HepG2 (cell line): Measurements from ENCODE around the gene BTF3L4. TPM values are rescaled to one million over a fixed set of nuclear protein-coding genes. Genes with fewer than 3 reads are reported as not detected.

Source experiments
- ATAC-seq: fragments of 200-7000 bp; cut with Tn5 transposase; 3 replicates; pipeline ENCODE4 v1.9.1; 2020; ENCODE audit warnings: mild to moderate bottlenecking, moderate library complexity
- BruUV-seq: library from RNA; stranded (reverse); fragments of 400-500 nt; replicated peaks from 2 replicates; lab custom pipeline; 2021; lab: Mats Ljungman, UMichigan
- CTCF ChIA-PET: fragments of 300-600 bp; formaldehyde crosslinking; extraction: SDS; loops from one replicate; lab custom pipeline; 2021; ENCODE audit warnings: low total read pairs, inconsistent platforms, low intra/inter-chr PET ratio; lab: Yijun Ruan, JAX
- POLR2A ChIA-PET: fragments of 350-600 bp; sonication (Branson Sonifier 250); formaldehyde crosslinking; loops from one replicate; lab custom pipeline; 2020; ENCODE audit warnings: antibody characterized with exemption, inconsistent platforms; lab: Yijun Ruan, JAX
- DNase-seq: peaks from one replicate; pipeline ENCODE4 v3.0.0-alpha.2; 2015; ENCODE audit warnings: low spot score
- FAIRE-seq: peaks from 3 replicates; lab custom pipeline; 2011; peaks lifted over from hg19 to GRCh38; lab: Jason Lieb, UNC
- H2AFZ ChIP-seq: one replicate; pipeline ENCODE4 v1.6.1; 2011; ENCODE audit warnings: low read length, inconsistent platforms
- H3K27ac ChIP-seq: fragments of 300-600 bp; 3 replicates; pipeline ENCODE4 v1.8.0; 2011; ENCODE audit warnings: mixed run types, mild to moderate bottlenecking, mixed read lengths, low read length, inconsistent platforms; ENCODE audit not compliant: insufficient read depth; ENCODE audit errors: extremely low read length
- H3K27me3 ChIP-seq, 2 experiments: fragments of 200-600 bp in 1 of 2; 2 replicates in 1 of 2; 3 replicates in 1 of 2; pipeline versions ENCODE4 v1.6.0 to v1.8.0; 2011; ENCODE audit warnings: low read length in 2 of 2, mild to moderate bottlenecking in 2 of 2, moderate library complexity in 2 of 2, inconsistent platforms in 1 of 2; ENCODE audit not compliant: insufficient read depth in 2 of 2, control insufficient read depth in 1 of 2
- H3K36me3 ChIP-seq, 2 experiments: fragments of 200-600 bp in 1 of 2; replicated peaks in 1 of 2; 2 replicates in 1 of 2; 3 replicates in 1 of 2; pipeline versions ENCODE4 v1.5.1 to v1.8.0; 2011; ENCODE audit warnings: low read length in 2 of 2, inconsistent platforms in 1 of 2; ENCODE audit not compliant: insufficient read depth in 2 of 2, control insufficient read depth in 1 of 2
- H3K4me1 ChIP-seq: 2 replicates; pipeline ENCODE4 v1.5.1; 2012; ENCODE audit warnings: low read length, inconsistent platforms; ENCODE audit not compliant: insufficient read depth
- H3K4me2 ChIP-seq: 2 replicates; pipeline ENCODE4 v1.6.0; 2011; ENCODE audit warnings: low read depth, low read length, inconsistent platforms
- H3K4me3 ChIP-seq, 3 experiments: fragments of 200-600 bp in 1 of 3; sonication (generic), shearing (Covaris generic) in 1 of 3; replicated peaks in 1 of 3; 2 replicates each; pipeline ENCODE4 v1.5.1; 2011 to 2016; ENCODE audit warnings: low read length in 3 of 3, inconsistent platforms in 2 of 3, low read depth in 2 of 3, mild to moderate bottlenecking in 2 of 3, control low read depth in 1 of 3, mixed read lengths in 1 of 3; ENCODE audit not compliant: insufficient read depth in 1 of 3
- H3K79me2 ChIP-seq: one replicate; pipeline ENCODE4 v1.6.1; 2011; ENCODE audit warnings: low read length, inconsistent platforms; ENCODE audit not compliant: insufficient read depth
- H3K9ac ChIP-seq: 2 replicates; pipeline ENCODE4 v1.6.0; 2011; ENCODE audit warnings: mild to moderate bottlenecking, low read depth, low read length, inconsistent platforms; ENCODE audit not compliant: insufficient read depth
- H3K9me3 ChIP-seq: 2 replicates; pipeline ENCODE4 v1.5.1; 2012; ENCODE audit warnings: mild to moderate bottlenecking, low read length
- H4K20me1 ChIP-seq: 2 replicates; pipeline ENCODE4 v1.6.0; 2011; ENCODE audit warnings: inconsistent platforms, mild to moderate bottlenecking, low read length, moderate library complexity; ENCODE audit not compliant: insufficient read depth
- BCLAF1 ChIP-seq: fragments of 450-650 bp; IDR thresholded peaks from 2 replicates; pipeline ENCODE4 v1.6.1; 2017; ENCODE audit warnings: mild to moderate bottlenecking
- HIVEP1 ChIP-seq: sonication (generic); formaldehyde crosslinking; IDR thresholded peaks from 2 replicates; pipeline ENCODE4 v1.4.0; 2020; ENCODE audit warnings: mild to moderate bottlenecking, missing genetic modification reagents
- KDM1A ChIP-seq: IDR thresholded peaks from 2 replicates; pipeline ENCODE4 v1.6.1; 2016; ENCODE audit warnings: missing compliant biosample characterization
- KLF6 ChIP-seq: IDR thresholded peaks from 2 replicates; pipeline ENCODE4 v1.8.0; 2016; ENCODE audit warnings: missing biosample characterization, missing genetic modification reagents
- MTERF4 ChIP-seq: sonication (generic); formaldehyde crosslinking; IDR thresholded peaks from 2 replicates; pipeline ENCODE4 v1.8.0; 2023; ENCODE audit warnings: mild to moderate bottlenecking, missing genetic modification reagents
- RBFOX2 ChIP-seq: fragments of 200-400 bp; formaldehyde crosslinking; IDR thresholded peaks from 2 replicates; pipeline ENCODE4 v1.6.1; 2017; ENCODE audit warnings: low read depth, mild to moderate bottlenecking, low read length
- SSRP1 ChIP-seq: IDR thresholded peaks from 2 replicates; pipeline ENCODE4 v1.6.1; 2016; ENCODE audit warnings: control low read depth
- ZNF414 ChIP-seq: sonication (generic); formaldehyde crosslinking; IDR thresholded peaks from 2 replicates; pipeline ENCODE4 v1.5.0; 2020; ENCODE audit warnings: missing genetic modification reagents
- ZNF543 ChIP-seq: sonication (generic); formaldehyde crosslinking; IDR thresholded peaks from 2 replicates; pipeline ENCODE4 v1.4.0; 2020; ENCODE audit warnings: mild to moderate bottlenecking, missing genetic modification reagents
- ZNF891 ChIP-seq: sonication (generic); formaldehyde crosslinking; IDR thresholded peaks from 2 replicates; pipeline ENCODE4 v1.5.0; 2020; ENCODE audit warnings: mild to moderate bottlenecking, missing genetic modification reagents
- WGBS: methylation state at CpG from one replicate; pipeline ENCODE4 v1.1.6; 2017; ENCODE audit warnings: low lambda C conversion rate; 5-methylcytosine and 5-hydroxymethylcytosine counted together
- in situ Hi-C: cut with HindIII; loops from 2 replicates; pipeline ENCODE4 v1.10.0; 2017; ENCODE audit warnings: low pct_unique_long_range_greater_than_20kb; ENCODE audit not compliant: extremely low pct_ligation_motif_present
- intact Hi-C: fragments of 100-400 bp; cut with micrococcal nuclease; formaldehyde crosslinking; loops from one replicate; pipeline ENCODE4 v1.10.0; 2022; ENCODE audit not compliant: unreplicated experiment
- polyA plus RNA-seq, 8 experiments: library from polyadenylated mRNA; depleted of rRNA in 3 of 8; stranded (reverse) in 7 of 8; unstranded in 1 of 8; fragments of >200 nt; fragmentation: Illumina TruSeq in 4 of 8; extraction: Trizol in 4 of 8; gene quantifications; 2 replicates each; pipeline versions ENCODE4 v1.2.1 to v1.2.3, GENCODE V29; 2011 to 2016; ENCODE audit warnings: low read depth in 4 of 8, missing spikeins in 1 of 8, mixed read lengths in 1 of 8; ENCODE audit not compliant: insufficient read depth in 1 of 8
- total RNA-seq, 5 experiments: library from RNA; depleted of rRNA; stranded (reverse); fragments of >200 nt; fragmentation: Illumina TruSeq; extraction: Trizol; gene quantifications; 2 replicates each; pipeline ENCODE4 v1.2.3, GENCODE V29; 2016; ENCODE audit warnings: low read depth in 1 of 5

The BTF3L4 gene
- total and polyA plus RNA-seq, 2 of the 13 experiments (the other 11 are each of a cell fraction or from before 2014, with no cell fraction given), result 59.0 to 74.3 TPM

- Histone ChIP-seq H3K27ac (no peak overlapping the region), H3K79me2 (no peaks in the 10 kb centered on the region), H3K27me3 (peaks cover 0 to 8% of the 10 kb centered on the region in 2 experiments; a peak in 2 of 5 replicates), H4K20me1 (no peaks in the 10 kb centered on the region), H3K4me3 (no peak overlapping the region), H3K4me2 (peak overlapping the region; percentile 20; the same call in 1 of the 2 replicates), H3K4me1 (peaks cover 18% of the 10 kb centered on the region)
- POLR2A ChIA-PET, result no interaction called here
- DNase-seq, result no peak
- no peak for TF ChIP-seq KDM1A
- no peak for TF ChIP-seq ZNF543 (CRISPR knock-in tag)
- TF ChIP-seq ZNF891 (CRISPR knock-in tag), result no peak
- TF ChIP-seq, all 625 proteins: peak for 0
- in situ Hi-C loops, result no loop called here
- FAIRE-seq (no peak), ATAC-seq (no peak)
- intact Hi-C loops, result no loop called here
- no TSS peak for BruUV-seq
- WGBS, result 0% methylated on average over 2 of the region's 2 CpGs
- Histone ChIP-seq H3K9ac (no peak overlapping the region), H3K36me3 (no peaks in the 10 kb centered on the region), H2AFZ (no peak overlapping the region), H3K9me3 (no peaks in the 10 kb centered on the region)
- CTCF ChIA-PET, result no interaction called here
Observed at GRCh38 chr1:52122384-52122783, 66.3 kb downstream of the BTF3L4 start.

- no peaks in the 10 kb centered on the region for H4K20me1 ChIP-seq
- in situ Hi-C loops, result no loop called here
- no peaks in the 10 kb centered on the region for H3K9me3 ChIP-seq
- no peak for DNase-seq
- no peak overlapping the region for H3K27ac ChIP-seq
- no peaks in the 10 kb centered on the region for H3K36me3 ChIP-seq
- ATAC-seq, result no peak
- H3K27me3 ChIP-seq, result peaks cover 0 to 6% of the 10 kb centered on the region in 2 experiments; a peak in 1 of 5 replicates
- ChIA-PET CTCF (no interaction called here), POLR2A (no interaction called here)
- no peak overlapping the region for H2AFZ ChIP-seq
- no peaks in the 10 kb centered on the region for H3K79me2 ChIP-seq
- FAIRE-seq, result no peak
- intact Hi-C loops, result no loop called here
- H3K4me1 ChIP-seq, result peaks cover 20% of the 10 kb centered on the region
- BruUV-seq, result no TSS peak
- no peak overlapping the region for H3K9ac ChIP-seq
- 60% methylated on average over 6 of the region's 6 CpGs for WGBS
- no peak overlapping the region for H3K4me3 ChIP-seq
- 0 out of 2 replicates have a peak overlapping the region, but pooled peaks have one; percentile 20 for H3K4me2 ChIP-seq
- TF ChIP-seq KLF6 (no peak), SSRP1 (no peak), HIVEP1 (CRISPR knock-in tag) (no peak), MTERF4 (no peak), BCLAF1 (no peak), ZNF414 (CRISPR knock-in tag) (no peak), RBFOX2 (no peak)
Observed at GRCh38 chr1:52123622-52124021, 67.5 kb downstream of the BTF3L4 start.
